SKM-1 treated with dmso at 0.1 percent for 144 hours (cell line): ENCODE data around the gene PKIB.
"Not testable (repeated sequence)": the region's sequence is repeated elsewhere in the genome, so short reads cannot be mapped to it uniquely, and the experiment has no call there.

Experiments
- DNase-seq: peaks from one replicate; lab custom pipeline; 2025; ENCODE audit not compliant: unreplicated experiment; lab: John Stamatoyannopoulos, UW

The PKIB gene

DNA sequence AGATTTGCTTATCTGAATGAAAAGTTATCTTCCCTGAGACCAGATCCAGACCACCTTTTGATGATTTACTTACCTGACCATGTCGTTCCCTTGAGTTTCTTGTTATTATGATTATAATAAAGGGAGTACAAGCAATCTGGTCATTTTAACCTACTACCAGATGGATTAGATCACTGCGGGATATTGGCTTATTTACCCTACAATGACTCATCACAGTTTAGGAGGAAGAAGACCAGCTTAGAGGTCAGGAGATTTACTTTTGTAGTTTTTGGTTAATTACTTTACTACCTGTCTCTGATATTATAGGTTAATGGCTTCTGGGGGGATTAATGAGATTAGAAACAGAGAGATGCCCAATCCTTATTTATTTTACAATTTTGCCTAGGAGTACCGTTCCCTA lies 10.7 kb downstream of the PKIB start:
- no peak for DNase-seq

GRCh38 chr6:122621638-122622037 lies 11.4 kb downstream of the PKIB start:
- DNase-seq = no peak

DNA sequence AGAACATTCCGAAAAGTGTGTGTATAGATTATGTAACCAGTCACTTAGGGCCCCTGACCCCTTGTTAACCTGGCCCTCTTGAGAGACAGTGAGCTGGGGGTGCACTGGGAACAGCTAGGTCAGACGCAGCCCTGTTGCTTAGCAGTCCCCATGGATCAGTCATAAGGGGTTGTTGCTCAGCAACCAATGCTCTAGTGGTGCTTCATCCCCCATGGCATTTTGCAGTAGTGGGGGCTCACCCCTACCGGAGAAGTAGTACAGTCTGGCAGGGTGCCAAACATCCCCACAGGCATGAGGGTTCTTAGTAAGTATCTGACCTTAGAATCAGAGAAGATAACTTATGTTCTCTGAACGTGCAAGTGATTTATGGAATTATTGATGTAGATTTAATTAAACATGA lies 12.3 kb downstream of the PKIB start:
- no peak for DNase-seq

DNA sequence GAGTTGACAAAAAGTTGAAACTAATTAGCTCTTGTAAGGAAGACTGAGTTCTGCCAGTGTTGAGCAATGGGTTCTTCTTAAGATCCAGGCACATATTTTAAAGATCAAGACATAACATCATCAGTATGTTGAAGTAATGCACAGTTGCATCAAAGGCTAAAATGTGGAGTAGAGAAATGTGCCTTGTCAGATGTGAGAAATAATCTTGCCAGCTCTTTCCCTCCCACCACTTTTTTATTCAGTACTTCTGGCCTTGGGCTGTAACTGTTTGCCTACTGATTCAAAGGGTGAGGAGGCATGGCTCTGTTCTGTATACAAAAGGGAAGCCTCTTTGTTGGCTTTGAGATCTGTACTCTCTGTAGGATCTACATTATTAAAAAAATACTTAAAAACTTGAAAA lies 13.1 kb downstream of the PKIB start:
- DNase-seq = no peak

- DNase-seq = no peak
Measured at GRCh38 chr6:122624853-122625252, 14.6 kb downstream of the PKIB start.

GRCh38 chr6:122628714-122629113 lies 18.5 kb downstream of the PKIB start:
- DNase-seq = no peak

DNA sequence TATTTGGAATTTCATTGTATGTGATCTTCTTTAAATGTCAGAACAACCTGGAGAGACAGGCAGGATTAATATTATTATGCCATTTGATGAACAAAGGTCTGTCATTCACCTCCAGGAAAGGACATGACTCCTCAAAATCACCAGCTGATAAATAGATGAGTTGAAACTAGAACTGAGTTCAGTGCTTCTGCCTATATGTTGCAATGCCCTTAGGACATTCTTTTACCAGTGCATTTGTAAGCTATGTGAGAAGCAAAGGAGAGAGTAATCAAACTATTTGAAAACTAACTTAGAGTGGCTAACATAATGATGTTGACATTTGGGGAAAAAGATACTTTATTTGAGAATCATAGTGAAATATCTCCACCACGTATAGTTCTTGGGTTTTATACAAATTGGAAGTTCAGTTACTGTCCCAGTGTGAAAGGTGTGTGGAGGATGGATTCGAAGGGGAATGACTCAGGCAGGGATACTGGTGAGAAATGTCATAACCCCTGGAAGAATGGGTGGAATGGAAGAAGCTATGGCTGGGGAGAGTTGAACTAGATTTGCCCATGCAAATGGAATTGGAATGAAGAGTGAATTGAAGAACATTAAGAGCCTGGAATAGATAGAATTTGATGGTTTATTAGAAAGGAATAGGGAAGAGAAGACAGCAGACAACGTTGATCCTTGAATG lies 21.5 kb downstream of the PKIB start:
- DNase-seq = no peak

- DNase-seq = no peak
Measured at GRCh38 chr6:122640366-122640765, 30.2 kb downstream of the PKIB start.

DNA sequence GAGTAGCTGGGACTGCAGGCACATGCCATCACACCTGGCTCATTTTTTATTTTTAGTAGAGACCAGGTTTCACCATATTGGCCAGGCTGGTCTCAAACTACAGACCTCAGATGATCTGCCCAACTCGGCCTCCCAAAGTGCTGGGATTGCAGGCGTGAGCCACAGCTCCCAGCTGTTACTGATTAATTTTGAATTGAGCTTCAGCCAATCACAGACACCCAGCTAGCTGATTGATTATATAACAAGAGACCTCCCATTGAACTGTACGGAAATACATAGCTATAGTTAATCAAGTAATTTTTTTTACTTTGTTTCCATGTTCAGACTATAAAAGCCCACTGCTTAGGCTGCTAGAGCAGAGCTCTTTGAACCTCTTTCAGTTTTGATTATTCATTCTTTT lies 31.6 kb downstream of the PKIB start:
- no peak for DNase-seq

DNA sequence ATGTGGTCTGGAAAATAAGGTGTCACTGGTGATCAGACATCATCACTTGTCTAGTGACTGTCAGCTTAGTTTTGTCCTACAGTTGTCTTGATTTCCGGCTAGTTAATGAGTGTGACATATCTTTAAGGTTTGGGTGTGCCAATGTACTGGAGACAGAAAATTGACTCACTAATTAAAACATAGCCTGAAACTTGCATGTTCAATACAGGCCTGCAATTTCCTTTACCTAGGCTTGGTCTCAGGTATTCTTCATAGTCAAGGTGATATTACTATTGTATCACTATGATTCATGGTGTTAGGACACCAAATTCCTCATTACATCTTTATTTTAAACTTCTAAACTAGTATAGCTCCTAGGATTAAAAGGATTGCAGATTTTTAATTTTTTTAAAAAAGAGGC lies 32.4 kb downstream of the PKIB start:
- DNase-seq = not testable (repeated sequence)

DNA sequence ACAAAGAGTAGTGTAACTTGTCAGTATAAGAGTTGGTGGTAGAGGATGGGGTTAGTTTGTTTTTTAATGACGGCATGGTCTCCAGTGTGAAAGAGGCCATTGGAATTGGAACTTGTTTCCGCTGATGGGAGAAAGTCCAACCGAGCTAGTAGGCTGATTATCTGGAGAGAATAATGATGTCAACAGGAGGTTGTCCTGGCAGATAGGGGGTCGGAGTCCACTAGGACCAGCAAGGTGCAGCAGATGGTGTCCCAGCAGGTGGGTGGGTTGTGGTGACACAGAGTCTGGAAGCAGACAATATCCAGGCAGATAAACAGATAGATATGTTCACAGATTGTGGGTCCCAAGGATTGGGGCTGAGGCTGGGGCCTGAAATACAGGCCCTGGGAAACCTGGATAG lies 35.1 kb downstream of the PKIB start:
- no peak for DNase-seq

GRCh38 chr6:122647765-122648164 lies 37.6 kb downstream of the PKIB start:
- DNase-seq = no peak

DNA sequence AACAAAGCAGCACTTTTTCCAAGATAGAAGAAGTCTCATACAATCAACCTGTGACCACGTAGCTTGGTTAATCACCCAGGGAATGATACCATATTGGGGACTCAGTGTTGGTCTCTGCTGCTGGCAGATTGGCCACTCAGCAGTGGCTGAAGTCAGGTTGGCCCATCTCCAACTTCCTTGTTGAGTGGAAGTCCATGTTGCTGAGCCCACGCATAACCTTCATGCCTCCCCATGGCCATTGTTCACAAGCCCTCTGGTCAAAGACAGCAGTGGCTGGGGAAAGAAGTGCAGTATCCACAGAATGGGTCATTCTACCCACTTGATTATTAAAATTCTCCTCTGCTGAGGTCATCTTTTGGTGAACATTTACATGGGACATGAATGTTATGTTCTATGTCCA lies 38.5 kb downstream of the PKIB start:
- no peak for DNase-seq

- no peak for DNase-seq
Measured at GRCh38 chr6:122649701-122650100, 39.5 kb downstream of the PKIB start.

DNA sequence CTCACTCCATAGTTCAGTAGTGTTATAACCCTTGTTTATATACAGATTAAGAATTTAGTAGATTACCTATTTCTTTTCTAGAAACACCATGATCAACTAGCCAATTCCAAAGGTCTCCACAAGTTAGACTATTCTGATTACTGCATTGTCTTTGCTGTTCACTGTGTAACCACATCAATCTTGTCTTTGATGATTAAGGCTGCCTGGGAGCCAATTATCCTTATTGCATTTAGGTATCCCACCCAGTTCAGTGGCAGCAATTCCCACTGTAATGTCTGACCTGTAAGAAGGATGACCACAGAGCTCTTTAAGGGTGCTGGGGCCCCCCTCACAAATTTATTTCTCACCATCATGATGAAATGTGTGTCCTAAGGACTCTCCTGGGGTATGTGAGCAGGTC lies 40.2 kb downstream of the PKIB start:
- no peak for DNase-seq

DNA sequence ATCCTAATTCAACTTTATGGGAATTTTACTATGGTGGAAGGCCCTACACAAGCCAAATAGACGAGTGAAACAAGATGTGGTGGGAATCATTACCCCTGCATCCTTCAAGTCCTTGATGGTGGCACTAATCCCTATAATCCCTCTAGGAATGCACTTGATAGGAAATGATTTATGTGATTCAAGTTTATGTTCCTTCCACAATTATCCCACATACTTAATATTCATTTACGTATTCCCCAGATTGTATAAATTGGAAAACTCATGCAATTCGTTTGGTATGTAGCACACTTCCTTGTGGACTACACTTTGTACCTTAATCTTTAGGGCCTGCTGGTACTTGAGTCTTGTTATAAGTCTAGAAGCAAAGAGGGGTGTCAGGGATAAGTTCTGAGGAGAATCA lies 40.8 kb downstream of the PKIB start:
- DNase-seq = no peak

GRCh38 chr6:122651604-122652003 lies 41.4 kb downstream of the PKIB start:
- no peak for DNase-seq

DNA sequence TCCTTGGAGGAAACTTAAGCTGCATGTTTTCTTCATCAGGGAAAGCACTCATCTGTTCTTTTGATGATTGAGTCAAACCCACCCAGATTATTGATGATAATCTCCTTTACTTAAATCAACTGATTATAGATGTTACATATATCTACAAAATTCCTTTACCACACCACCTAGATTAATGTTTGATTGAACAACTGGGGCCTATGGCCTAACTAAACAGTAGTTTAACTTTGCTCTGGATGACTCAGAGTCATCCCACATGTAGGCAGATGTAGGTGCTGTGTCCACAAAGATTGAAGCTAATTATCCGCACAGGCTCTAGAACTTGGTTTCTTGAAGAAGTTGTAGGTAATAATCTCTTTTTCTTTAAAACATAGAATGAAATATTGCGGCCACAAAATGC lies 42.2 kb downstream of the PKIB start:
- DNase-seq = no peak

GRCh38 chr6:122653094-122653493 lies 42.9 kb downstream of the PKIB start:
- no peak for DNase-seq

- DNase-seq = no peak
Measured at GRCh38 chr6:122654012-122654411, 43.8 kb downstream of the PKIB start.

DNA sequence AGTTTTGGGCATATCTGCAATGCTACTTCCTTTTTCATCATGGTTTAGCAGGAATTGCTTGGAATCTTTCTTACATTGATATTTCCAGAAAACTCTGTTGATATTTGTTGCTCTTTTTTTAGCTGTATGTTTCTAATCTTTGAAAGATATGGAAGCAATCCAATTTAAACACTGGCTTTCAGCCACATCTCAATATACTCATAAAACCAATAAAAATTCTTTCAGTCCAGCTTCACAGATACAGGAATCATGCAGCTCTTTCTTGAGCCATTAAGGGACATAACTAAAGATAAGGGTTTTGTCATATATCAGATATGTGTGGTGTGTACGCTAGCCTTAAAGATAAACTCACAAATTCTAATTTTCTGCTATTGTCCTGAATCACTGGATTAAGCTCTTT lies 47.4 kb downstream of the PKIB start:
- DNase-seq = no peak

- no peak for DNase-seq
Measured at GRCh38 chr6:122660296-122660695, 50.1 kb downstream of the PKIB start.

- DNase-seq = no peak
Measured at GRCh38 chr6:122663981-122664380, 53.8 kb downstream of the PKIB start.

DNA sequence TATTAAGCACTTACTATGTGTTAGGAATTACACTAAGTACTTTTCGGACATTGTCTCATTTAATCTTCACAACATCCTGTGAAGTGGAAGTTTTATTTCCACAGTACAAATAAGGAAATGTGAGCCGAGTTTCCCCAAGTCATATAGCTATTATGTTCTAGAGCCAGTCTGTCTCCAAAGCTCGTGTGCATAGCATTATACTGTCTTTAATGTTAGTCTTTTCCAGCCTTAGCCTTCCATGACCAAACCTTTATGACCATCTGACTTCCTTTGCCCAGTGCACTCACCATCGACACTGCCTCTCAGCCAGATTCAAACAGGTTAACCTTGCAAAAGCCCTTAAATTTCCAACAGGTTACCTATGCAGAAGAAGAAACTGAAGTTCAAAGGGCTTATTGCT lies 55.7 kb downstream of the PKIB start:
- DNase-seq = no peak
